Ramos (cell line): Measurements from ENCODE around the gene HARBI1.

Experiments used
- in situ Hi-C: fragments of 300-500 bp; cut with MboI; formaldehyde crosslinking; loops from one replicate; pipeline ENCODE4 v1.14.3; 2022; ENCODE audit warnings: low sequenced_read_pairs; ENCODE audit not compliant: unreplicated experiment

Gene HARBI1

GRCh38 chr11:46617134-46617971 lies at the start of gene HARBI1, which contains the start of gene ATG13:
Gene HARBI1, minus strand, starts transcription at chr11:46617227. Its CDS starts 990 bp downstream, at chr11:46616237.
Gene ATG13, plus strand, starts transcription at chr11:46617553. Its CDS starts 26,739 bp downstream, at chr11:46644292.
- in situ Hi-C loops = no loop called here

GRCh38 chr11:46666516-46666915 lies 49.5 kb upstream of the HARBI1 start:
- in situ Hi-C loops = no loop called here

DNA sequence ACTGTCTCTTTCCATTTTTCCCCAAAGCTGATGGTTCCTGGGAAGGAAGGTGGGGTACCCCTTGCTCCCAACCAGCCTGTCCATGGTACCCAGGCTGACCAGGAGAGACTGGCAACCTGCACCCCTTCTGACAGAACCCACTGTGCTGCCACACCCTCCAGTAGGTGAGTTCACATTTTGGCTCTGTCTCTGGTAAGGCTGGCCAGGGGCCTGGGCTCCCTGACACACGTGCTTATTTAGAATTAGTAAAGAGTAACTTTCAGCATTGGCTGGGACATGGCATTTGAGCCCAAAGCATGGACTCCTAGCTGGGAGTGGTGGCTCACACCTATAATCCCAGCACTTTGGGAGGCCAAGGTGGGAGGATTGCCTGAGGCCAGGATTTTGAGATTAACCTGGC lies 48.3 kb upstream of the HARBI1 start:
- in situ Hi-C loops = no loop called here

DNA sequence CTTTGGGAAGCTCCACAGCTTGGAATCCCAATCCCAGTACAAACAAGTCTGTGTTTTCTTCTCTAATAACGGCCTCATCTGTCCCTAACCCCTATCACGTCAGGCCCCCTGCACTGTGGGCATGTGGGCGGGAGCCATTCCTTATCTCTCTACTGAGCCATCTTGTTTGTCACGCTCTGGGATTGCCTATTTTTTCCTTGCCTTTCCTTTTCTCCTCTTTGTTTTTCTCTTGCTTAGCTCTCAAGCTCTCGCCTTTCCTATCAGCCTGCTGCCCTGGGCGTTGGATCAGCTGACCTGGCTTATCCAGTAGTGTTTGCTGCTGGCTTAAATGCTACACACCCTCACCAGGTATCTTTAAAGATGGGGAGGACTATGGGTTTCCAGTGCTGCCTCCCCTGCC lies 47.6 kb upstream of the HARBI1 start:
- in situ Hi-C loops = no loop called here

GRCh38 chr11:46663277-46663940 lies 46.4 kb upstream of the HARBI1 start:
- in situ Hi-C loops = no loop called here

DNA sequence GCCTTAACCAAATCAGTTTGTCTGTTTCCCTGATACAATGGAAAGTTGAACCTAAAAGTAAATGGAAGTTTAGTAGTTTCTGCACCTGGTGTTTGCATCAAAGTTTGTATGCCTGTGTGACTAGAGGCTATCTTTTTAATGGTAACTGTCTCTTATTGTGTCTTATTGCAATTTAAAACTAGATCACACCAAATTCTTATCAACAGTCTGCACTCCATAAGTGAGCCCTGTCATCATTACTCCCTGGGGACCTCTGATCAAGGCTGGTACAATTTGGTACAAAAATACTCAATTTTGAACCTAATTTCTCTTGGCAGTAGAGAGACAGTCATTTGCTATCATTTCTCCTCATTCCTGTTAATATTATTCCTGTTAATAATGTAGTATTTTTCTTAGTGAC lies 45.3 kb upstream of the HARBI1 start:
- in situ Hi-C loops = no loop called here

DNA sequence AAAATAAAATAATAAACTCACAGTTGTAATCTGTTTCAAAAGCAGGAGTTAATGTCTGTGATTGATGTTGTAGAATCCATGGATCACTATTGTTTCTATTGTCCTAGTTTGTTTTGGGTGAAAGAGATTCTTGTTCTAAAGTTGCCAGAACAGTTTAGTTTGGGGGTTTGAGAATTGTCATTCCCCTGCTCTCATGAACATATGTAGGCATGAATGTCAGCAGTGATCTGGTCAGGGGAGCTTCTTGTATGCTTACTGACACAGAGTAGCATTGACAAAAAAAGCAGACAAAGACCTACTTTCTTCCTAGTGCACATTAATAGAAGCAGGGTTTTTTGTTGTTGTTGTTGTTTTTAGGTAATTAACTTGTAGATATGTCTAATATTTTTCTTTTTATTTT lies 44.8 kb upstream of the HARBI1 start:
- in situ Hi-C loops = no loop called here

DNA sequence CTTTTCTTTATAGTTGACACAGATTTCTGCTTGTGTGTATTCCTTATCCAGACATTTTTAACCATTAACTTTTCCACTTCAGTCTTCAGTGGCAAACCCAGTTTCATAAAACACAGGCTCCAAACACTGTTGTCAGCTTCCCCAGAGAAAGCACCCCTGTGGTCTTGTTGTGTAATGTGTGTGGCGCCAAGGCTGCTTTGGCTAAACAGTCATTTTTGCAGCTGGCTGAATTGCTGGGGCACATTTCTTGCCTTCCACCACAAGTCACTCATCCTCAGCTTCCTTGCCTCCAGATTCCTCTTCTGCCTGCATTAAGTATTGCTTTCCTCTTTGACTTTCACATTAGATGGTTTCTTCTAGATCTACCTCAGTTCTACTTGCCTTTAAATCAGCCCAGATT lies 42.9 kb upstream of the HARBI1 start:
- in situ Hi-C loops = no loop called here

DNA sequence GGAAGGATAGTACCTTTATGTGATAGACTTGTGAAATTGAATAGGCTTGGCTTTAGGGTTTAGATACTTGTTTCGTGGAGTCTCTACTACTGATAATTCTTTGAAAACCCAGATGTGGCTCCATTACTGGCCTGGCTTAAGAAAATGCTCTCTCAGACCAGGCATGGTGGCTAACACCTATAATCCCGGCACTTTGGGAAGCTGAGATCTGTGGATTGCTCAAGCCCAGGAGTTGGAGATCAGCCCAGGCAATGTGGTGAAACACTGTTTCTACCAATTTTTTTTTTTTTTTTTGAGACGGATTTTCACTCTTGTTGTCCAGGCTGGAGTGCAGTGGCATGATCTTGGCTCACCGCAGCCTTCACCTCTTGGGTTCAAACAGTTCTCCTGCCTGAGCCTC lies 41.2 kb upstream of the HARBI1 start:
- in situ Hi-C loops = no loop called here

DNA sequence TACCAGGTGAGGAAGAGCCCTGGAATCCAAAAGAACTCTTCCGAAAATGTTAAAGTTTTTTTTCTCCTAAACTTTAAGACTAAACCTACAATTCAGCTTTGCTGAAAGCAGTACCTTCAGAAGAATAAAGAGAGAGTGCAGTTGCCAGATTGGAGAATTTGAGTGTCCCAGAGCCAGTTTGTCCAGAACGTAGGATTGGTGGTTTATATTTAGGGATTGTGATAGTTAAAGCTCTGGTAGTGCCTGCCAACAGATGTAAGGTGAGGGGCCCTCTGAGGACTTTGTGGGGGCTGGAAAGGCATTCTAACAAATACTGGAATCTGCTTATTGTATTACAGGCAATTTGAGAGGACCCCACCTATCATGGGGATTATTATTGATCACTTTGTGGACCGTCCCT lies 40.2 kb upstream of the HARBI1 start:
- in situ Hi-C loops = no loop called here

DNA sequence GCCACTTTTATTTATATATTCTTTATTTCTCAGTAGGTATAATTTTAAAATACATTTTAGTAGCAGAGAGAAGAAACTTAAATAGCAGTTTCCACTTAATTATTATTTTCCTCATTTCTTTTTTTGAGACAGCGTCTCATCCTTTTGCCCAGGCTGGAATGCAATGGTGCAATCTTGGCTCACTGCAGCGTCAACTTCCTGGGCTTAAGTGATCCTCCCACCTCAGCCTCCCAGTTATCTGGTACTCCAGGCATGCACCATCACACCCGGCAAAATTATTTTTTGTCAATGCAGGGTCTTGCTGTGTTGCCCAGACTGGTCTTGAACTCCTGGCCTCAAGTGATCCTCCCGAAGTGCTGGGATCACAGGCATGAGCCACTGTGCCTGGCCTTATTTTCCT lies 38.6 kb upstream of the HARBI1 start:
- in situ Hi-C loops = no loop called here

DNA sequence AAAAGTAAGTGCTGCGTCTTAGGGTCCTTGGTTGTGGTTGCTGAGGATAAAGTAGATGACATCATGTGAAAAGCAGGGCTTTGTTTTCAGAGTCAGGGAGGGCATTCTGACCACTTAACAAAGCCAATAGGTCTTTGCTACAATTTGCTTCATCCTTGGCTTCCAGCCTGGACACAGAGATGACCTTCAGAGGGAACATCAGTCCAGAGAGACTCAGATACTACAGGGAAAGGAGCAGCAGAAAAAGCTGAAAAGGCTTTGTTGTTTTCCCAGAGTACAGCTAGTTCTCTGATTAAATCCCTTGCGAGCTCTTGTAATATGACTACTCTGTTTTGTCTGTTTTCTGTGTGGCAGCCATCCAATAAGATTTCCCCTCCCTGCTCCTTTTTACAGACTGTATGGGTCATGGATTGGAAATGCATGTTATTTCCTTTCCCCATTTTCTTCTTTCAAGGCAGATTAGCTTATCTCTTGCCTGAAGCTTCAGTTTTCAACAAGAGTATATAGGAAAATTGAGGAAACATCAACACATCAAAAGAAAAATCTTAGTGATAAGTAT lies 32.2 kb upstream of the HARBI1 start:
- in situ Hi-C loops = no loop called here

DNA sequence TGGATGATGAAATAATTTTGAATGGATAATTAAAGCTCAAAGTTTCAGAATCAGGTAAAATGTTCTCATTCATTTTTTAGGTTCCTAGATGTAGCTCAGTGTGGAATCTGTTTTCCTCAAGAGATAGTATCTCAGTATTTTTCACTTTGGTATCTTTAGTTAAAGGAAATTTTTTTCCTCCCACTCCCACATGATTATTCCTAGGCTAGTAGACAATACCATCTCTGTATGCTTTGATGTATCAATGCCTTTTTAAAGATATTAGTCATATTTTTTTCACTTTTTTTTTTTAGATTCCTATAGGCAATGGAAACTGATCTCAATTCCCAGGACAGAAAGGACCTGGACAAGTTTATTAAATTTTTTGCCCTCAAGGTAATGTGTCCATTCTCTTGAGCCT lies 27.0 kb upstream of the HARBI1 start:
- in situ Hi-C loops = no loop called here

DNA sequence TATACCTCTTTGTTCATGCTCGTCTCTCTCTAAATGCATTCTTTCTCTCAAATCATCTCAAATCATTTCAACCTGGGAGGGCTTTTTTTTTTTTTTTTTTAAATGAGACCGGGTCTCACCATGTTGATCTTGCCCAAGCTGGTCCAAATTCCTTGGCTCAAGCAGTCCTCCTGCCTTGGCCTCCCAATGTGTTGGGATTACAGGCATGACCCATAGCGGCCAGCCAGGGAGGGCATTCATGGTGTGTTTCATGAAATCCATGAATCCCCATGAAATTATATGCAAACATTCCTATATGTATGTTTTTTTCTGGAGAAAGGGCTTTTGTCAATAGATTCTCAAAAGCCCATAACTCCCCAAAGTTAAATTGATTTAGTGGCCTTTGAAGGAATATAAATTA lies 26.5 kb upstream of the HARBI1 start:
- in situ Hi-C loops = no loop called here

GRCh38 chr11:46642627-46643335 lies 25.8 kb upstream of the HARBI1 start:
- in situ Hi-C loops = no loop called here

DNA sequence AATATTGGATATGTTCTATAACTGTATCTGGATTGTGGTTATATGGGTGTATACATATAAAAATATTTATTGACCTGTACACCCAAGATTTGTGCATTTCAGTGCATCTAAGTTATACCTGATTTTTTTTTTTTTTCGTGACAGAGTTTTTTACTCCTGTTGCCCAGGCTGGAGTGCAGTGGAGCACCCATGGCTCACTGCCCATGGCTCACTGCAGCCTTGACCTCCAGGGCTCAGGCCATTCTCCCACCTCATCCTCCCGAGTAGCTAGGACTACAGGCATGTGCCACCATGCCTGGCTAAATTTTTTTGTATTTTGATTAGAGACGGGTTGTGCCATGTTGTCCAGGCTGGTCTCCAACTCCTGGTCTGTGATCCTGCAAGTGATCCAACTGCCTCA lies 24.6 kb upstream of the HARBI1 start:
- in situ Hi-C loops = no loop called here

- in situ Hi-C loops = no loop called here
Observed at GRCh38 chr11:46640036-46640788, 23.2 kb upstream of the HARBI1 start.

DNA sequence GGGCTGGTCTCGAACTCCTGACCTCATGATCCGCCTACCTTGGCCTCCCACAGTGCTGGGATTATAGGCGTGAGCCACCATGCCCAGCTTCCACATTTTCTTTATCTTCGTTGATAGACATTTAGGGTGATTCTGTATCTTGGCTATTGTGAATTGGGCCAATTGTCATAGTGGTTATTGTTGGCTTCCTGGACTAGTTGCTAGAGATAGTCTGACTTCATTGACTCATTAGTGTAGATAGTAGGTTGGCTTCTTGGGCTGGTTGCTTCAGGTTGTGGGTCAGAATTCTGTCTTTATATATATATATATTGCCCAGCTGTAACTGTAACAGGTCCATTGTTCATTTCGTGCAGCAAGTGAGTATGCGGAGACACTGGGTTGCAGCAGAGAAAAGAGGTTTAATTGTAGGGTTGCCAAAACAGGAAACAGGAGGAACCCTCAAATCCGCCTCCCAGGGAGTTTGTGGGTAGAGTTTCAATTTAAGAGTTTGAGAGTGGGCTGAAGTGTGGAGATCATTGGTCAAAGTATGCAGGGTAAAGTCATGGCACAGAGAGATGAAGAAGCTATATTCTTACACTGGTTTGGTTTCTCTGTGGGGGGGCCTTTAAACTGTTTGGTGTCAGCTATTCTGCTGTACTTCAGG lies 22.3 kb upstream of the HARBI1 start:
- in situ Hi-C loops = no loop called here

GRCh38 chr11:46637546-46637945 lies 20.5 kb upstream of the HARBI1 start:
- in situ Hi-C loops = no loop called here
